Activated CD8-positive, alpha-beta memory T cell treated with anti-CD3 and anti-CD28 coated beads, Interleukin-2, amount 50 U/mL, for 24 hours (primary cell): ENCODE data around the gene MAEA.
"Not testable (repeated sequence)": the region's sequence is repeated elsewhere in the genome, so short reads cannot be mapped to it uniquely, and the experiment has no call there.

Experiments
- DNase-seq: peaks from one replicate; pipeline ENCODE4 v3.0.0-alpha.2; 2020; ENCODE audit errors: extremely low read depth

MAEA gene

DNA sequence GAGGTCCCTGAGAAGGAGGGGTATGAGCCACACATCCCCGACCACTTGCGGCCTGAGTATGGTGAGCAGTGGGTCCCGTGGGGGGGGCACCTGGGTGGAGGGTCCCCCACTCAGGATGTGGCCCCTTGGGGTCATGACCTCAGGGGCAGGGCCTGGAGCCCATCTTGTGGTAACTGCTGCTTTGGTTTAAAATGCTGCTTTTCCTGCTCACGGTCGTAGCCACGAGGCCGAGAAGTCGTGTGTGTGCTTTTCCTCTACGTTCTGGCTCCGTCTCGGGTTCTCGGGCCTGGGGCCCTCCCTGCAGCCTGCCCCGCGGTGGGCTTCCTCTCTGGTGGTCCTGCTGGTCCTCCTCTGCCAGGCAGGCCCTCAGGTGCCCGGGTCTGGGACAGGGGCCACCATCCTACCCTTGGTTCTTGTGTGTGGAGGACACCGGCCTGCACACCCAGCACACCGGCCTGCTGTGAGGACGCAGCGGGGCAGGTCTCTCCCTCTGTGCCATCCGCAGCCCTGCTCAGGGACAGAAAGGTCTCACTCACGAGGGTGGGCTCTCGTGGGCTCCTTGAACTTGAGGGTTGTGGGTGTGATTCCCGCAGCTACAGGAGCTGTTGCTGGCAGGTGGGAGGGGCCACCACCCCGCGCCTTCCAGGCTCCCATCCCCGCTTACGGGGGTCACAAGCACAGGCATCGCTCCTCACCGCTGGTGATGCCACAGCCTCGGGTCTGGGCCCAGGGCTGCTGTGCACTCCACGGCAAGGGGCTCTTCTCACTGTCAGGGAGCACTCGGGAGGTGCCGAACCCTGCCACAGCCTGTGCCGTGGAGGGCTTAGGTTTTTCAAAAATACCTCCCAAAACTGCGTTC lies 76.9 kb downstream of the MAEA start:
- DNase-seq, result no peak

DNA sequence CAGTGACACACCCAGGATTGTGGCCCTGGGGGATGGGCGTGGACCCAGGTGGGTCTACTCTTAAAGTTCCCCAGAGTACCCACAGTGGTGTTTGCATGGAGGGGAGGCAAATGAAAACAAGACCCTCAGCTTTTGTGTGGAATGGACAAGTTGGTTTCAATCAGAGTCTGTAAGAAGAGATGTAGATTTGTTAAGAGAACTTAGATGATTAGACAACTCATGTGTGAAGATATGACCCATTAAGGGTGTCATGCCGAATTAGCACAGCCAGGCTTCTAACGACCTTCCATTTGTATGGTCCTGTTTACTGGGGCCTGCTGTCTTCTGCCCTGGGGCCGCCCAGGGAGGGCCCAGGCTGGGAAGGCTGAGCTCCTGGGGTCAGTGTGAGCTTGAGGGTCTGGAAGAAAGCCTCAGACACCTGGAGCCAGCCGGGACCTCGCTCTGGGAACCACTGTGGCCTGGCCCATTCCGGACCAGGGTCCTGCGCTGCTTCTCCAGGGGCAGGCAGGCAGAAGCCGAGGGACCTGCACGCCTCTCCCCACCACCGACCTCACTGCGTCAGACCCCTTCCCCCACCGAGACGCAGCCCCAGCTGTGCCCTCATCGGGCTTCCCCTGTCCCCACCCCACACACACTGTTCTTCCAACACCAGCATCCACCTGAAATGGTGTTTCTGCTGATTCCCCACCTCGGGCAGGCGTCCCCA lies 77.7 kb downstream of the MAEA start:
- no peak for DNase-seq

DNA sequence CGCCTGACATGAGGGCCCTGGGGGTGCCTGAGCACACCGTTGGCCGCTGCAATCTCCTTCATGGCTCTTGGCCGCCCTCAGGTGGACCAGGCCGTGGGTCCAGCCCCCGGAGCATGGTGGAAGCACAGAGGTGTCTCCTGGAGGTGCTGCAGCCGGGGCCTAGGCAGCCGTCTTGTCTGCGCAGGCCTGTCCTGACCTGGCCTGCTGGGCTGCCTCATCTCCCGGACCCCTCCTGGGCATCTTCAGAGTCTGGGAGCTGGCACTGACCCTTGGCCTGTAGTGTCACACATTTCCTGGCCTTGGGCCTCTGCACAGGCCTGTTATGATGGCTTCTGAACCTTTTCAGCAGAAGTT lies 78.2 kb downstream of the MAEA start:
- no peak for DNase-seq

DNA sequence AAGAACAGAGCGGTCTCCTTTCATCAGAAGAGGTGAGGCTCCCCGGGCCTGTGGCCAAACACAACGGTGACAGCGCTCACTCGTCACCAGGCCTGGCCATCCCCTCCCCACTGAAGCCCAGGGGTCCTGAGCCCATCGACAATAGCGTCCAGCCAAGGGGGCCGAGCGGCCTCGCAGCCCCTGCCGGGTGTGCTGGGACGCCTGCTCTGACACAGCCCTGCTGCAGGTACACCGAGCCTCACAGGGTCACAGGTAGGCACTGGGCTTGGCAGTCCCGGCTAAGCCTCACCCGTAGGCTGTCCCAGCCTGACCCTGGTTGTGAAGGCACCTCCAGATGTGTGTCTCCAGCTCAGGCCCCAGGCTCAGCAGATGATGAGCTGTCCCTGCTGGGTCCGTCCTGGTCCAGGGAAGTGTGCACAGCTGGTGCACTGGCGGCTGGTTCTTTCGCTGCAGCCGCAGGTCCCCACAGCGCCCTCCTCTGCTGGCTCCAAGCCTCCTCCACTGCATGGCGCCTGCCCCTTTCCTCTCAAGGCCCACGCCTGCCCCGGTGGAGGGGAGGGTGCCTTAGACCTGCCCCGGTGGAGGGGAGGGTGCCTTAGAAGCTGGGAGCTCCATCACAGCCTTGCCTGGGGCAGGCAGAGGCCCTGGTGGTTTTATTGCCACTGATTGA lies 78.9 kb downstream of the MAEA start:
- DNase-seq, result no peak

DNA sequence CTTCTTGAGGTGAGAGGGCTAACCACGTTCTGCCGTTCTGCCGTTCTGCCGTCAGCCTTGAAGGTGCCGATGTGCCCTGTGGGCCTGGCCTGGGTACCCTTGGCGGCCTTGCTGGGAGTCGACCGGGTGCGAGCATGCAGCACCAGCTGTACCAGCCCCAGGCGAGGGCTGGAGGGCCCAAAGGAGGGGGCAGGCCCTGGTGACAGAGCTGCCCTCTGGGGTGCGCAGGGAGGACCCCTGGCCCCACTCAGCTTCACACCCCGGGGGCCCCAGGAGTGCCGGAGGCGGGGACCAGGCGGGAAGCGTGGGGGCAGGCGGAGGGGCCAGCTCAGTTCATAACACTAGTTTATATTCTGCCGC lies 79.4 kb downstream of the MAEA start:
- no peak for DNase-seq

DNA sequence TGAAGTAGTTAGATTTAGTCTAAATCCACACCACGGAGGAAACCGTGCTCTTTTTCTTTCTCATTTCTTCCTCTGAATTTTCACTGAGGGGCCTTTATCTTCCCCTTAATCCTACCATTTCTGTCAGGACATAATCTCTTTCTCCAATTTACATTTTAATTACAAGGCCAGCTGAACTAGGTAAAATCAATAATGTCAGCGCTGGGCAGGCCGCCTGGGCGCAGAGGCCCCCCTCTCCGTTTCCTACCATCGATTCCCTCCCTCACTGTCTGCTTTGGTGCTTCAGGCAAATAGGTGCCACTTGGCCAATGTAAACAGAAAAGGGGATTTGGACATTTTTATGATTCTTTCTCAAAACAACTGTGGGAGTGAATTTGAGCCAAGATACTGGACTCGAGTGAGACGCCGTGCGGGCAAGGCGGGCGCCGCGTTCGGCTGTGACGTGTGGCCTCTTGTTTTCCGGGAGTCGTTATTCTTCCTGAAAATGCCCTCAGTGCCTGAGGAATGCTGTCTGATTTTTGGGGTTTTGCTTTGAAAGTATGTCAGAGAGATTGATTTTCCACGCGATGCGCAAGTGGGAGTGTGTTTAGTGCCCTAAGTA lies 79.9 kb downstream of the MAEA start:
- no peak for DNase-seq

DNA sequence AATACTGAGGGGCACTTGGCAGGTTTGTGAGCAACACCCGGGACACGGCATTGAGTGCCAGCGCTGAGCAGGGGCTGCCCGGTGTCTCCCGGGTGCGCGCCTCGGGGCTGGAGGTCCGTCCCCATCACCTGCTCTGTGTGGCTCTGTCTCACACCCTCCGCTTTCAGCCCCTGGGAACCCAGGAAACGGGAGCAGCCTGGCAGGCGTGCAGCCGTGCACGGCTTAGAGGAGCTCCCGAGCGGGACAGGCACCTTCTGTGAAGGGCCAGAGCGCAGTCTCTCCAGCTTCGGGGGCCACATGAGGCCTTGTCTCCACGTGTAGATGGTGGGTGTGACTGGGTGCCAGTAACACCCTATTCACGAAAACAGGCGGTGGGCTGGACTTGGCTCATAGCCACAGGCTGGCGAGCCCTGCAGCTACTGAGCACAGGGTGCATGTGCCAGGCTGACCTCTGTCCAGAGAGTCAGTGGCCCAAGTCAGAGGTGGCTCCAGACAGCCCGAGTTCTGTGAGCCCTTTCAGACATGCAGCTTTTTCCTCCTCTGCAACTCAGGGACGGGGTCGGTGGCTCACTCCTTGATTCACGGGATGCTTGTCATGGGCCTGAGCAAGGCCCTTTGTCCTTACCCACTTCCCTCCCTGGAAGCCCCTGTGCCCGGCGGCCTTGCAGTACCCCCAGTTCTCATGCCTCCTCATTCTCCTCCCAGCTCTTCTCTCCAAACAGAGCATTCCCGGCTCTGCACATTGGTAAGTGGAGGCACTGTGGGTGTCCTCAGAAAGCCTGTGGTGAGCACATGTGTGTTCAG lies 80.8 kb downstream of the MAEA start:
- no peak for DNase-seq

DNA sequence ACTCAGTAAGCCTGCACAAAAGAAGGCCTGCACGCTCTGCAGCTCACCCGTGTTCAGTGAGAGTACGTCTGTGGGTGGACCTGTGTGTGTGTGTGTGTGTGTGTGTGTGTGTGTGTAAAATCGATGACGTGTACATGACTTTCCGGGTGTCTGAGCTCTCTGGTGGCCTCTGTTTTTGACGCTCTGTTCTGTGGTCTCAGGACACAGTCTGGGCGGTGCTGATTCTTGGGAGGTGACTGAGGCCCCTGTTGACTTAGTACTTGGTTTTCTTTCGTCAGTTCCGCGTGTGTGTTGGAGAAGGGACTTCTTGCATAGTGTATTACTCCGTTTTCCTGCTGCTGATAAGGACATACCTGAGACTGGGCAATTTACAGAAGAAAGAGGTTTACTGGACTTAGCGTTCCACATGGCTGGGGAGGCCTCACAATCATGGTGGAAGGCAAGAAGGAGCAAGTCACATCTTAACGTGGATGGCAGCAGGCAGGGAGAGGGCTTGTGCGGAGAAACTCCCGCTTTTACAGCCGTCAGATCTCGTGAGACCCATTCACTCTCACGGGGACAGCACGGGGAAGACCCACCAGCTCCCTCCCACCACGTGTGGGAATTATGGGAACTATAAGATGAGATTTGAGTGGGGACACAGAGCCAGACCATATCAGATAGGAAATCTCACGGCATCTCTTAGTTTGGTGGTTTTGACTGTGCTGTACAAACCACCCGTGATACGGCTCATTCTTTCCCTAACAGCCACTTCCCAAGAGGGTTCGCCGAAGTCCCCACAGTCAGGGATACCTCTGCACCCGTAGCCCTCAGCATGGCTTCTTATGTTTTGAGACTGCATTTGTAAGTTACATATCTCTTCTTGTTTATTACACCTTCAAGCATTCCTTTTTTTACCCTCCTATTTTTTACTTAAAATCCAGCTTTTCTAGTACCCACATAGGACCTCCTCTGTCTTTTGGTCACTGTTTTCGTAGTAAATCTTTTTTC lies 81.8 kb downstream of the MAEA start:
- DNase-seq, result no peak

DNA sequence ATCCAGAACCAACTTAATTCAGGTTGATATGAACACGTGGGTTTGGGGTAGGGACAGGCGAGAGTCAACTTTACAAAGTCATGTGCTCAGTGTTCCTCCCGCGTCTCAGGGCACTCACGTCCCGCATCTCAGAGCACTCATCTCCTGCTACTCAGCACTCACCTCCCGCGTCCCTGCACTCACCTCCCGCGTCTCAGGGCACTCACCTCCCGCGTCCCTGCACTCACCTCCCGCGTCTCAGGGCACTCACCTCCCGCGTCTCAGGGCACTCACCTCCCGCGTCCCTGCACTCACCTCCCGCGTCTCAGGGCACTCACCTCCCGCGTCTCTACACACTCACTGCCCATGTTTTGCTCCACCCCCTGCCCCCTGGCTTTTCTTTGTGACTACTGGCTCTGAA lies 82.9 kb downstream of the MAEA start:
- not testable (repeated sequence) for DNase-seq

DNA sequence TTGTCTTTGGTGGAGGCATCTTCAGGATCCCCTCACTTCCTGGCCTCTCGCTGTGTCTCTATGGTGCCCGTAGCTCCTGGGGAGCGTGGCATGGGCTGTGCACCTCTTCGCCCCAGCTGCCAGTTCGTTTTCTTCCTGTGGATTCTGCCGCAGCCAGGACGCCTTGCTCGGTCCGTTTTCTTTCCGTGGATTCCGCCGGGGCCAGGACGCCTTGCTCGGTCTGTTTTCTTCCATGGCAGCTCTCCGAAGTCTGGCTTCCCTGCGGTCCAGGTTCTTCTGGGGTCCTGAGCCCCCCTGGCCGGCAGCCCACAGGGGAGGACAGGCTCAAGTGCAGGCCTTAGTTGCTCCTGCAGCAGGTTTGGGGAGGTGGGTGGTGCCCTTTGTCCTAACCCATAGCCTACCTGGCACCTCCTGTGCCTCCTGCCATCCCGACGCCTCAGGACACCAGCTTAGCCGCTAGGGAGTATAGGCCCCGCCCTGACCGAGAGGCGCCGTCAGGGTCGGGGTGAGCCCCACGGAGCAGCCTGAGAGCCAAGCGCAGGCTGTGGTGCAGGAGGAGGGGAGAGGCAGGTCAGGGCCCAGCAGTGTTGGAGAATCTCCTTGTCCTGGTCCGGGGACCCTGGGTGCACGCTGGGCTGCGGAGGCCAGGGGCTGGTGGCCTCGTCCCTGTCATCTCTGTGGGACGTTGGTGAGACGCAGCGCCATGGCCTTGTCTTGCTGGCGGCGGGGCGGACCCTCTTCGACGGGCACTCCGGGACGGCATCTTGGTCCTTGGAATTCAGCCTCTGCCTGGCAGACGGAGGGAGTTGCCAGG lies 84.4 kb downstream of the MAEA start:
- DNase-seq, result no peak

DNA sequence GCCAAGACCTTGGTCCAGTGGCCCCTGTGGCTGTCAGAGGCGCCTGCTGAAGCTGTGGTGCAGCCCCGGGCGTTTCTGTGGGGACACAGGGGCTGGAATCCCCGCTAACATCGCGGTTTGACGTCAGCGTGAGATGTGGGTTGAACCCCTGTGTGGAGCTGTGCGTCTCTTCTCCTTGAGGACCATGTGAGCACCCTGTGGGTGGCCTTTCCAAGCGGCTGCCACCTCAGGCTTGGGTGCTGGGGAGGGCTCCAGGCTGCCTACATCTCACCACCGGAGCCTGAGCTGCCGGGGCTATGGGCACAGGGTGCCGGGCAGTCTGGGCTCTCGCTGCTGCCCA lies 85.0 kb downstream of the MAEA start:
- no peak for DNase-seq

DNA sequence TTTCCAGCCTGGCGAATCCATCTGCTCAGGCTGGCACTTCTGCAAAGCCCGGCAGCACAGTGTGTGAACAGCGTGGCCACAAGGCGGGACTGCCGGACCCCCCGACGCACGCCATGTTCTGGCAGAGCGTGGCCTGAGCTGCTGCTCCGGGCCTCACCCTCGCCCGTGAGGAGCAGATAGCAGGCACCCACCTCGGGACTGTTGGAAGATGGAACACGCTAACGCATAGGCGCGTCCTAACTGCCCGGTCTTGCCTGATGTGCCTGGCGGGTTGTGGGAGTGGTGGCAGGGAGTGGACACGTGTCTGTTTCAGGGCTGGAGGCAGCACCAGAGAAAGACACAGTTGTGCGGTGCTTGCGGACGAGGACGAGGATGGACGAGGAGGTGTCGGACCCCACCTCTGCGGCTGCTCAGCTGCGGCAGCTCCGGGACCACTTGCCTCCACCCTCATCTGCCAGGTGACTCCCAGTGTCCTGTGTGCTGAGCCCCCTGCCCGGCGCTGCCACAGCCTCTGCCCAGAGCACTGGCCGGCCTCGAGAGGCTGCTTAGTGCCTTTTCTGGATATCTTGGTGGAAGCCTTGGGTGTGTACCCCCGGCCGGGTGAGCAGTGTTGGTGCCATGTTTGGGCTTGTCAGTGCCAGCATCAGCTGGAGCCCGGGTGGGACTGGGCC lies 85.5 kb downstream of the MAEA start:
- no peak for DNase-seq

DNA sequence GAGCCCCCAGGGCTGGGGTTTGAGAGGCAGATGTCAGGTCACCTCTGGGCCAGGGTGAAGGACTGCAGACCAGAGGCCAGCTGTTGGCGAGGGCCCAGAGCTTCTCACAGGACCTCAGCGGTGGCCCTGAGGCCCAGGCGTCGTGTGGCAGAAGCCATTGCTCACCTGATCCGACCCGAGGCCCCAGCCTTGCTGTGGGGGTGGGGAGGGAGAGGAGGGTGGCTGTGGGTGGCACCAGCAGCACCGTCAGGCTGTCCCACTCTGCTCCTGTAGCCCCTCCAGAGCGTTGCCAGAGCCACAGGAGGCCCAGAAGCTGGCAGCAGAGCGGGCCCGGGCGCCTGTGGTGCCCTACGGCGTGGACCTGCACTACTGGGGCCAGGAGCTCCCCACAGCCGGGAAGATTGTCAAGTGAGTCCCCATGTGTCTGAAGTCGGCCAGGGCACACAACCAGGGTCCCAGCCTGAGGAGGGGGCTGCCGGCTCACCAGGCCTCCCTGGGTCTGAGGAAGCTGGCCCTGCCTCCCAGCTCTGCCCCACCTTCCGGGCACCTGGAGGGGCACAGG lies 86.2 kb downstream of the MAEA start:
- no peak for DNase-seq

DNA sequence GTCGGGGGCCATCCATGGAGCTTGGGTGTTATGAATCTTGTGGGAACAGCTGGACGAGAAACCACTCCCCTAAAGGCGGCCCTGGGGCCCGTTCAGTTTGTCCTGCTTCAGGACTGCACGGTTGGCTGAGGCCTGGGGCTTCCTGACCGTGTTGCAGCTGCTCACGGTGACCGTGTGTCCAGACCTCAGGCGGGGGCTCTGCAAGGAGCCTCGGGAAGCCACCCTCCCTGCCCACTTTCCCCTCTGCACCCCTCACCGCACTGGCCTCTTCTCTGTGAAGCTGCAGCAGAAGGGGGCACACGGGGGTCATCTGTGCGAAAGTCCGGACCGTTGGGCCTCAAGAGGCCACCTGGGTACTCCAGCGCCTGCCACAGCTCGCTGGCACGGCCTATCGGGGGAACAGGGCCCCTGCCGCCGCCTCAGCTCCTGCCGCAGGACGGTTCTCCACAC lies 86.7 kb downstream of the MAEA start:
- DNase-seq, result no peak

DNA sequence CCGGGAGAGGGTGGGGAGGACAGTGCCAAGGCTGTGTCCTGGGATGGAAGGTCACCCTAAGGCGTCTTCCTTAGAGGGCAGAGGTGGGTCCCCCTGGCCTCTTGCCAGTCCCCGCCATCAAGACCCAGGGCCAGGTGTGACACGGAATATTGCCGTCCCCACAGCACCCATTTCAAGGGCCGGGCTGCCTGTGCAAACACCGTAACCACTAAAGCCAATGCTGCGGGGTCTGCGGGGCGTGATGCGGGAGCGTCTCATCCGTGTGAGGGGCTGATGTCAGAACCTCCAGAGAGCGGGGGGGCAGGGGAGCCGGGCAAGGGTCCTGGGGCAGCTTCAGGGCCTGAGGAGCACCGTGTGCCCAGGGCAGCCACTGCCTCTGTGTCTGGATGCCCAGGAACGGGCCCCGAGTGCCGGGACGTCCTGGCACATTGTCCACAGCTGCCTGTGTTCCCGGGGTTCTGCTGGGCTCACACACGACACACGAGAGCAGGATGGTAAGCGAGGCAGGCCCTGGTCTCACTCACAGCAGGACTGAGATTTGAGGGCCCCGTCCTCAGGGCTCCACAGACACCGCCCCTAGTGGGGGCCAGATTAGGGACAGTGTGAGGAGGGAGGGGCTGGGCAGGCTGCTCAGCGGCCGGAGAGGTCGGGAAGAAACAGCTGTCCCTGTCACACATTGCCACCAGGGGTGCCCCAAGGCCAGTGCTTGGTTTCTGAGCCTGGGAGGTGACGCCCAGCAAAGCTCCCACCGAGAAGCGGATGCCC lies 87.3 kb downstream of the MAEA start:
- no peak for DNase-seq

DNA sequence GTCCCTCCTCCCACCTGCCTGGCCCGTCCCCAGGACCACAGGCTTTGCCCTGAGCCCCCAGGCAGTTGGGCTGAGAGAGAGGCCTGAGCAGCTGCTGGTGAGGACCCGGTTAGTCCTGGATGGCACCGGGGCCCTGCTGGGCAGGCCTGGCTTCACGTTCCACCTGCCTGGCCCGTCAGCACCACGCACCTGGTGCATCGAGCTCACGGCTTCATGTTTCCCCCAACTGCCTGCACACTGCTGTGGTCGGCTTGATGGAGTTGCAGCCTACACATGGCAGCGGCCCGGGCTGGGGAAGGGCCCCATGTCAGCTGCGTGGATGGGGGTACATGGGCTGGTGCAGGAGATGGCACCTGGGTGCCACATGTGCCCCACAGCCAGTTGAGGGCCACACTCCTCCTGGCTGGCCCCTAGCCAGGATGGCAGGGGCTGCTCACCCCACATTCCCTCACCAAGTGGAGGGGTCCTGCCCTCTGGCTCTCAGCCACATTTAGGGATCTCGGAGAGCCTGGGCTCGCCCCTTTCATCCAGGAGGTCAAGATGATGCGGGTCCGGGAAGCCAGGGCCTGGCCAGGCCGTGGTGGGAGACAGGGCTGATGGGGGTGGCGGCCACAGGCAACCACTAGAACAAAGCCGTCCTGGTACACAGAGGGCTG lies 88.0 kb downstream of the MAEA start:
- no peak for DNase-seq

DNA sequence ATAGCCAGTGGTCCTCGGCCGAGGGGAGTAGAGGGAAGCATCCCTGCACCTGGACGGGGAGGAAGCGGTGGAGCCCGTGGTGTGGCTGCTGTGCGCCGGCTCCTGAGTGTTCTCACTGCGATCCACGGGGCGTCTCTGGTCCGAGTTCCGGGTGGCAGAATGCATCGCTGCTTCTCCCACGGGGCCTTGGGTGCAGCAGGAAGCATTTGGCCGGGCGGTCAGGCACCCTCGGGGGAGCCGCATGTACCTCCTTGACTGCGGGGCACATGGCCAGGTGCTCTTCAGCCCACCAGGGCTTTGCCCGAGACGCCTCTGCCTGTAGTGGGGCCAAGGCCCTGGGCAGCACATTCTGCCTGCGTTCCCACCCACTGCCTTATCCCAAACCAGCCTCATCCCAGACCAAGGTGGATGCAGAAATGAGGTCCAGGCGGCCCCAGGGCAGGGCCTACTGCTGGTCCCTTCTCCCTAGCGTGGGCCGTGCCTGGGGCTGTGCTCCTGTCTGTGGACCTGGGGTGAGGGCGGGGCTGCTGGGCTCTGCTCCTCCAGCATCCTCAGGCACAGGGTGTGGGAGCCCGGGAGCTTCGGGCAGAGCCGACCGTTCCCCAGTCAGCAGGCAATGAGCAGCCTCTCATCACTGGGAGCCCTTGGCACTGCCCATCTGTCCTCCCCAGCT lies 89.0 kb downstream of the MAEA start:
- DNase-seq, result no peak
